Activated T-cell treated with anti-CD3 and anti-CD28 coated beads, Interleukin-2, amount 50 U/mL, for 72 hours (primary cell): ENCODE measurements around the gene MUC22. TPM values are rescaled to one million over a fixed set of nuclear protein-coding genes. Genes with fewer than 3 reads are reported as not detected.
A peak's percentile ranks its signal among the peaks of the same experiment; 100 is the strongest.

ENCODE experiments used
- ATAC-seq, 2 donors: fragments of 150-1000 bp; cut with Tn5 transposase; replicated peaks in 1 of 2; 2 replicates each; pipeline ENCODE4 v1.10.0; 2021; ENCODE audit warnings: moderate library complexity in 2 of 2, mild to moderate bottlenecking in 1 of 2
- DNase-seq, 2 donors: peaks; one replicate each; pipeline ENCODE4 v3.0.0; 2021 to 2022; ENCODE audit warnings: mixed read lengths in 1 of 2
- H3K27ac Mint-ChIP-seq: one replicate; pipeline ENCODE4 v1.8.0; 2022; ENCODE audit warnings: mild to moderate bottlenecking, moderate library complexity, mixed read lengths
- H3K27me3 Mint-ChIP-seq: one replicate; pipeline ENCODE4 v1.8.0; 2022; ENCODE audit warnings: low read depth, mixed read lengths
- H3K36me3 Mint-ChIP-seq, 2 donors: one replicate each; pipeline ENCODE4 v1.8.0; 2022; ENCODE audit warnings: mixed read lengths in 2 of 2, mild to moderate bottlenecking in 1 of 2; ENCODE audit not compliant: insufficient read depth in 2 of 2
- H3K4me1 Mint-ChIP-seq: one replicate; pipeline ENCODE4 v1.8.0; 2022; ENCODE audit warnings: low read depth, mixed read lengths
- H3K4me3 Mint-ChIP-seq, 2 donors: one replicate each; pipeline ENCODE4 v1.8.0; 2022; ENCODE audit warnings: mild to moderate bottlenecking in 2 of 2, mixed read lengths in 2 of 2, moderate library complexity in 2 of 2
- H3K9me3 Mint-ChIP-seq, 2 donors: one replicate each; pipeline ENCODE4 v1.8.0; 2022; ENCODE audit warnings: mixed read lengths in 2 of 2
- total RNA-seq, 2 donors: library from RNA; stranded (reverse); gene quantifications; one replicate each; pipeline ENCODE4 v1.2.3, GENCODE V29; 2022

Gene MUC22
- total RNA-seq, 2 donors from 2014 or later = not detected

GRCh38 chr6:31081872-31082271 lies 71.6 kb downstream of the MUC22 start:
- no peak overlapping the region for H3K4me3 Mint-ChIP-seq
- no peak for DNase-seq

GRCh38 chr6:31083742-31084354 lies 73.6 kb downstream of the MUC22 start:
- Mint-ChIP-seq H3K27ac (no peak overlapping the region), H3K4me1 (peaks cover 23% of the 10 kb centered on the region), H3K9me3 (no peaks in the 10 kb centered on the region), H3K36me3 (no peaks in the 10 kb centered on the region), H3K27me3 (peaks cover 5% of the 10 kb centered on the region), H3K4me3 (no peak overlapping the region)
- ATAC-seq = no peak
- DNase-seq = peak; percentile 46 to 52

More at GRCh38 chr6:31081872-31082271, 71.6 kb downstream of the MUC22 start:
- Mint-ChIP-seq H3K27ac (no peak overlapping the region), H3K36me3 (no peaks in the 10 kb centered on the region), H3K9me3 (no peaks in the 10 kb centered on the region), H3K4me1 (peaks cover 13% of the 10 kb centered on the region), H3K27me3 (peaks cover 5% of the 10 kb centered on the region)
- no peak for ATAC-seq

Other genes with a start within 250 kb of the MUC22 start
- 10 to 100 TPM in 1 of 2 donors, 1 to 10 TPM in 1; 9.4 to 11.6 TPM for gene DDR1, start 126.0 kb upstream of the MUC22 start, total RNA-seq
- 10 to 100 TPM; 43.5 to 46.9 TPM for gene GTF2H4, start 102.3 kb upstream of the MUC22 start, total RNA-seq
- gene VARS2, start 96.2 kb upstream of the MUC22 start, total RNA-seq = 10 to 100 TPM; 47.3 to 54.9 TPM
- under 1 TPM in 1 of 2 donors, not detected in 1; 0.31 TPM for gene SFTA2, start 78.3 kb upstream of the MUC22 start, total RNA-seq
- under 1 TPM in 1 of 2 donors, not detected in 1; 0.09 TPM for gene MUCL3, start 69.5 kb upstream of the MUC22 start, total RNA-seq
- not detected for gene MUC21, start 26.8 kb upstream of the MUC22 start, total RNA-seq
- not detected for gene C6orf15, start 102.1 kb downstream of the MUC22 start, total RNA-seq
- under 1 TPM in 1 of 2 donors, not detected in 1; 0.67 TPM for gene PSORS1C1, start 104.3 kb downstream of the MUC22 start, total RNA-seq
- not detected for gene CDSN, start 110.0 kb downstream of the MUC22 start, total RNA-seq
- not detected for gene PSORS1C2, start 128.6 kb downstream of the MUC22 start, total RNA-seq
- gene CCHCR1, start 147.3 kb downstream of the MUC22 start, total RNA-seq = 10 to 100 TPM; 47.5 to 64.2 TPM
- gene TCF19, start 148.1 kb downstream of the MUC22 start, total RNA-seq = 10 to 100 TPM; 63.8 to 82.7 TPM
- under 1 TPM in 1 of 2 donors, not detected in 1; 0.09 TPM for gene POU5F1, start 160.2 kb downstream of the MUC22 start, total RNA-seq